IgD-negative memory B cell (primary cell): ENCODE results near the gene COL6A2. TPM values are rescaled to one million over a fixed set of nuclear protein-coding genes. Genes with fewer than 3 reads are reported as not detected.
"Not testable (repeated sequence)": the region's sequence is repeated elsewhere in the genome, so short reads cannot be mapped to it uniquely, and the experiment has no call there.

Experiments
- H3K27ac Mint-ChIP-seq, 3 donors: one replicate each; pipeline ENCODE4 v1.8.0; 2020 to 2022; ENCODE audit warnings: mild to moderate bottlenecking in 3 of 3, mixed read lengths in 3 of 3, moderate library complexity in 1 of 3
- H3K27me3 Mint-ChIP-seq: one replicate; pipeline ENCODE4 v1.8.0; 2021; ENCODE audit warnings: mixed read lengths
- H3K36me3 Mint-ChIP-seq: one replicate; pipeline ENCODE4 v1.8.0; 2020; ENCODE audit warnings: mild to moderate bottlenecking, mixed read lengths
- H3K4me1 Mint-ChIP-seq, 3 donors: one replicate each; pipeline ENCODE4 v1.8.0; 2020 to 2022; ENCODE audit warnings: mixed read lengths in 3 of 3, mild to moderate bottlenecking in 1 of 3
- H3K4me3 Mint-ChIP-seq, 4 donors: one replicate each; pipeline ENCODE4 v1.8.0; 2020 to 2022; ENCODE audit warnings: mild to moderate bottlenecking in 4 of 4, mixed read lengths in 4 of 4, moderate library complexity in 3 of 4
- H3K9me3 Mint-ChIP-seq, 3 donors: one replicate each; pipeline ENCODE4 v1.8.0; 2020 to 2021; ENCODE audit warnings: mixed read lengths in 3 of 3, mild to moderate bottlenecking in 1 of 3
- polyA plus RNA-seq: library from polyadenylated mRNA; unstranded; fragments of 300-500 nt; fragmentation: Illumina TruSeq; gene quantifications from one replicate; pipeline ENCODE4 v1.2.3, GENCODE V29; 2021

Gene COL6A2
- polyA plus RNA-seq, 1 donor from 2014 or later = 0.14 TPM

- H3K27me3 Mint-ChIP-seq = peaks cover 3% of the 10 kb centered on the region
- H3K36me3 Mint-ChIP-seq = peaks cover 3% of the 10 kb centered on the region
- H3K9me3 Mint-ChIP-seq = no peaks in the 10 kb centered on the region
These were observed 61.5 kb downstream of the COL6A2 start for GRCh38 chr21:46159390-46159789.

GRCh38 chr21:46159841-46160656 is 62.1 kb downstream of the COL6A2 start:
- Mint-ChIP-seq H3K4me1 (peaks cover 0 to 1% (median 0%) of the 10 kb centered on the region in 3 donors), H3K36me3 (peaks cover 3% of the 10 kb centered on the region), H3K27ac (no peak overlapping the region), H3K4me3 (no peak overlapping the region), H3K27me3 (peaks cover 3% of the 10 kb centered on the region), H3K9me3 (no peaks in the 10 kb centered on the region)

More at GRCh38 chr21:46159390-46159789, 61.5 kb downstream of the COL6A2 start:
- H3K4me3 Mint-ChIP-seq = no peak overlapping the region
- H3K4me1 Mint-ChIP-seq = peaks cover 0 to 1% (median 0%) of the 10 kb centered on the region in 3 donors
- H3K27ac Mint-ChIP-seq = no peak overlapping the region

GRCh38 chr21:46160657-46160906 is 62.7 kb downstream of the COL6A2 start:
- Mint-ChIP-seq H3K36me3 (peaks cover 3% of the 10 kb centered on the region), H3K4me3 (no peak overlapping the region), H3K9me3 (no peaks in the 10 kb centered on the region), H3K27ac (no peak overlapping the region), H3K4me1 (peaks cover 0 to 1% (median 0%) of the 10 kb centered on the region in 3 donors), H3K27me3 (peaks cover 3% of the 10 kb centered on the region)

GRCh38 chr21:46160907-46161632 is 63.2 kb downstream of the COL6A2 start:
- no peak overlapping the region for H3K4me3 Mint-ChIP-seq
- H3K4me1 Mint-ChIP-seq = peaks cover 0 to under 1% (median 0%) of the 10 kb centered on the region in 3 donors
- H3K9me3 Mint-ChIP-seq = no peaks in the 10 kb centered on the region
- no peak overlapping the region for H3K27ac Mint-ChIP-seq
- H3K27me3 Mint-ChIP-seq = peaks cover 3% of the 10 kb centered on the region
- H3K36me3 Mint-ChIP-seq = peaks cover 3% of the 10 kb centered on the region

GRCh38 chr21:46161633-46162592 is 64.0 kb downstream of the COL6A2 start:
- H3K9me3 Mint-ChIP-seq = no peaks in the 10 kb centered on the region
- peaks cover 0 to 4% (median 0%) of the 10 kb centered on the region in 3 donors for H3K4me1 Mint-ChIP-seq
- H3K27me3 Mint-ChIP-seq = peaks cover 3% of the 10 kb centered on the region
- H3K27ac Mint-ChIP-seq = no peak overlapping the region
- H3K4me3 Mint-ChIP-seq = no peak overlapping the region
- H3K36me3 Mint-ChIP-seq = peaks cover 3% of the 10 kb centered on the region

GRCh38 chr21:46163380-46163779 is 65.5 kb downstream of the COL6A2 start:
- no peaks in the 10 kb centered on the region for H3K9me3 Mint-ChIP-seq
- no peak overlapping the region for H3K27ac Mint-ChIP-seq
- H3K4me1 Mint-ChIP-seq = peaks cover 0 to 4% (median 3%) of the 10 kb centered on the region in 3 donors
- peaks cover 5% of the 10 kb centered on the region for H3K36me3 Mint-ChIP-seq
- no peak overlapping the region for H3K4me3 Mint-ChIP-seq
- H3K27me3 Mint-ChIP-seq = peaks cover 3% of the 10 kb centered on the region

- H3K36me3 Mint-ChIP-seq = peaks cover 5% of the 10 kb centered on the region
- peaks cover 3% of the 10 kb centered on the region for H3K27me3 Mint-ChIP-seq
- peaks cover 0 to 4% (median 3%) of the 10 kb centered on the region in 3 donors for H3K4me1 Mint-ChIP-seq
- no peak overlapping the region for H3K27ac Mint-ChIP-seq
- H3K4me3 Mint-ChIP-seq = no peak overlapping the region
- no peaks in the 10 kb centered on the region for H3K9me3 Mint-ChIP-seq
These were observed 67.2 kb downstream of the COL6A2 start for GRCh38 chr21:46165098-46165497.

GRCh38 chr21:46168238-46168637 is 70.3 kb downstream of the COL6A2 start:
- H3K36me3 Mint-ChIP-seq = peaks cover 4% of the 10 kb centered on the region
- H3K4me1 Mint-ChIP-seq = peaks cover 3 to 4% (median 3%) of the 10 kb centered on the region in 3 donors
- H3K9me3 Mint-ChIP-seq = no peaks in the 10 kb centered on the region
- H3K27ac Mint-ChIP-seq = no peak overlapping the region
- H3K27me3 Mint-ChIP-seq = no peaks in the 10 kb centered on the region
- no peak overlapping the region for H3K4me3 Mint-ChIP-seq

GRCh38 chr21:46168659-46169386 is 70.9 kb downstream of the COL6A2 start:
- Mint-ChIP-seq H3K36me3 (peaks cover 4% of the 10 kb centered on the region), H3K9me3 (peaks cover 0 to 3% (median 0%) of the 10 kb centered on the region in 3 donors), H3K4me1 (peaks cover 3 to 5% (median 4%) of the 10 kb centered on the region in 3 donors), H3K27me3 (no peaks in the 10 kb centered on the region), H3K27ac (no peak overlapping the region), H3K4me3 (no peak overlapping the region)

- H3K27me3 Mint-ChIP-seq, H3K36me3 Mint-ChIP-seq, H3K4me1 Mint-ChIP-seq, H3K4me3 Mint-ChIP-seq: not testable (repeated sequence)
- H3K9me3 Mint-ChIP-seq = peaks cover 2 to 16% (median 14%) of the 10 kb centered on the region in 3 donors
- peak overlapping the region in 1 of 3 donors; percentile 64 for H3K27ac Mint-ChIP-seq
These were observed 72.7 kb downstream of the COL6A2 start for GRCh38 chr21:46170436-46171193.

- Mint-ChIP-seq H3K27ac (peak overlapping the region in 1 of 3 donors; percentile 64), H3K9me3 (peaks cover 2 to 22% (median 14%) of the 10 kb centered on the region in 3 donors), H3K4me1 (peaks cover under 1 to 5% (median 3%) of the 10 kb centered on the region in 3 donors), H3K27me3 (peaks cover 1% of the 10 kb centered on the region), H3K4me3 (no peak overlapping the region), H3K36me3 (peaks cover 5% of the 10 kb centered on the region)
These were observed 73.7 kb downstream of the COL6A2 start for GRCh38 chr21:46171585-46171984.

- H3K4me3 Mint-ChIP-seq = peak overlapping the region in 1 of 4 donors; percentile 22
- H3K36me3 Mint-ChIP-seq = peaks cover 2% of the 10 kb centered on the region
- peaks cover 1% of the 10 kb centered on the region for H3K27me3 Mint-ChIP-seq
- no peak overlapping the region for H3K27ac Mint-ChIP-seq
- peaks cover 2 to 23% (median 14%) of the 10 kb centered on the region in 3 donors for H3K9me3 Mint-ChIP-seq
- H3K4me1 Mint-ChIP-seq = peaks cover 0 to 5% (median 3%) of the 10 kb centered on the region in 3 donors
These were observed 74.3 kb downstream of the COL6A2 start for GRCh38 chr21:46171996-46172862.
